K562 (cell line): ENCODE measurements around the gene PTGR3. TPM values are rescaled to one million over a fixed set of nuclear protein-coding genes. Genes with fewer than 3 reads are reported as not detected.
A peak's percentile ranks its signal among the peaks of the same experiment; 100 is the strongest.

ENCODE experiments used
- ATF2 ChIP-seq: sonication (generic); formaldehyde crosslinking; IDR thresholded peaks from 2 replicates; pipeline ENCODE4 v1.8.1; 2022; ENCODE audit warnings: missing genetic modification reagents
- DPF2 ChIP-seq: fragments of 450-650 bp; IDR thresholded peaks from 2 replicates; pipeline ENCODE4 v1.6.1; 2016
- GABPB1 ChIP-seq: sonication (generic); formaldehyde crosslinking; IDR thresholded peaks from 2 replicates; pipeline ENCODE4 v1.8.0; 2022; ENCODE audit warnings: mild to moderate bottlenecking, missing genetic modification reagents
- MAZ ChIP-seq, 2 experiments: fragments of 450-650 bp in 1 of 2; sonication (generic) in 1 of 2; formaldehyde crosslinking; IDR thresholded peaks in 1 of 2; conservative IDR thresholded peaks in 1 of 2; 2 replicates each; pipeline versions ENCODE4 v1.4.0 to v1.5.0; 2020; ENCODE audit warnings: mild to moderate bottlenecking in 1 of 2, missing genetic modification reagents in 1 of 2
- RAD21 ChIP-seq, 2 experiments: fragments of 250-450 bp in 1 of 2; fragments of 450-650 bp in 1 of 2; sonication (Bioruptor Pico) in 1 of 2; formaldehyde crosslinking in 1 of 2; IDR thresholded peaks in 1 of 2; conservative IDR thresholded peaks in 1 of 2; 2 replicates each; pipeline versions ENCODE4 v1.4.0 to v1.8.0; 2020 to 2022; ENCODE audit warnings: mild to moderate bottlenecking in 2 of 2, moderate library complexity in 1 of 2
- RNF2 ChIP-seq: sonication (generic); IDR thresholded peaks from 2 replicates; pipeline ENCODE4 v1.6.1; 2016
- SOX6 ChIP-seq: fragments of 450-650 bp; IDR thresholded peaks from 2 replicates; pipeline ENCODE4 v1.6.1; 2014; ENCODE audit warnings: mild to moderate bottlenecking
- SP2 ChIP-seq: IDR thresholded peaks from 2 replicates; pipeline ENCODE4 v1.6.1; 2011; ENCODE audit warnings: mild to moderate bottlenecking, low read depth, low read length, moderate library complexity; ENCODE audit not compliant: poor library complexity, severe bottlenecking; ENCODE audit errors: extremely low read depth
- SRSF3 ChIP-seq: fragments of 200-400 bp; formaldehyde crosslinking; IDR thresholded peaks from 2 replicates; pipeline ENCODE4 v1.6.1; 2016; ENCODE audit warnings: mild to moderate bottlenecking, low read length, moderate library complexity; ENCODE audit not compliant: insufficient read depth
- SRSF9 ChIP-seq: fragments of 200-400 bp; formaldehyde crosslinking; IDR thresholded peaks from 2 replicates; pipeline ENCODE4 v1.6.1; 2017; ENCODE audit warnings: low read depth, low read length, borderline replicate concordance
- TAF7 ChIP-seq: fragments of 450-650 bp; IDR thresholded peaks from 2 replicates; pipeline ENCODE4 v1.6.1; 2016; ENCODE audit warnings: missing genetic modification characterization, missing compliant biosample characterization
- TFAM ChIP-seq: fragments of 250-450 bp; sonication (Bioruptor Pico); conservative IDR thresholded peaks from 2 replicates; pipeline ENCODE4 v1.5.0; 2021; ENCODE audit warnings: mild to moderate bottlenecking, moderate library complexity
- U2AF1 ChIP-seq: fragments of 200-400 bp; formaldehyde crosslinking; optimal IDR thresholded peaks from 2 replicates; pipeline ENCODE3; 2017; ENCODE audit warnings: mild to moderate bottlenecking, low read depth, low read length, moderate library complexity
- USF2 ChIP-seq: sonication (generic); formaldehyde crosslinking; IDR thresholded peaks from 2 replicates; pipeline ENCODE4 v1.5.0; 2020; ENCODE audit warnings: missing genetic modification reagents
- ZBTB26 ChIP-seq: fragments of 450-650 bp; formaldehyde crosslinking; IDR thresholded peaks from 2 replicates; pipeline ENCODE4 v1.4.0; 2022; ENCODE audit warnings: missing genetic modification characterization
- ZBTB49 ChIP-seq: sonication (generic); formaldehyde crosslinking; IDR thresholded peaks from 2 replicates; pipeline ENCODE4 v1.8.0; 2022; ENCODE audit warnings: missing genetic modification reagents, mild to moderate bottlenecking, borderline replicate concordance
- ZMIZ1 ChIP-seq, 2 experiments: fragments of 150-350 bp in 1 of 2; IDR thresholded peaks; 2 replicates each; pipeline ENCODE4 v1.6.1; 2012 to 2016; ENCODE audit warnings: low read depth in 2 of 2, low read length in 2 of 2, mild to moderate bottlenecking in 1 of 2, moderate library complexity in 1 of 2
- ZNF212 ChIP-seq: fragments of 450-650 bp; formaldehyde crosslinking; IDR thresholded peaks from 2 replicates; pipeline ENCODE4 v1.4.0; 2020; ENCODE audit warnings: mild to moderate bottlenecking
- polyA plus RNA-seq, 8 experiments: library from polyadenylated mRNA; depleted of rRNA in 4 of 8; stranded (reverse) in 5 of 8; unstranded in 3 of 8; fragments of >200 nt; fragmentation: Nextera tagmentation in 2 of 8; fragmentation: Illumina TruSeq in 1 of 8; extraction: Ambion mirVana in 2 of 8; extraction: Trizol in 1 of 8; gene quantifications; 2 replicates each; pipeline versions ENCODE4 v1.2.1 to v1.2.3, GENCODE V29; 2011 to 2014; ENCODE audit warnings: inconsistent platforms in 1 of 8, missing spikeins in 1 of 8
- total RNA-seq, 7 experiments: library from RNA; depleted of rRNA in 6 of 7; stranded (reverse); fragments of >200 nt in 6 of 7; fragmentation: Illumina TruSeq in 2 of 7; extraction: Trizol in 2 of 7; gene quantifications; 2 replicates each; pipeline versions ENCODE4 v1.2.1 to v1.2.3, GENCODE V29; 2011 to 2021; ENCODE audit warnings: low replicate concordance in 1 of 7

Gene PTGR3
- total and polyA plus RNA-seq, 9 of the 15 experiments (the other 6 are each of a cell fraction or from before 2014, with no cell fraction given): 4.1 to 32.3 (median 15.3) TPM

- TF ChIP-seq GABPB1: no peak
- TF ChIP-seq MAZ (CRISPR knock-in tag; conservative IDR thresholded peaks at IDR 0.05 in 1 of 2, IDR thresholded peaks at IDR 0.05 in 1 of 2): 0 out of 4 replicates have a peak, but pooled peaks of 1 of the 2 experiments have one; percentile 4
- TF ChIP-seq RNF2: peak; percentile 60; the same call in 1 of the 2 replicates
- no peak for TF ChIP-seq SOX6
- no peak for TF ChIP-seq ZBTB49
- TF ChIP-seq U2AF1: no peak
- 0 out of 2 replicates have a peak, but pooled peaks have one; percentile 18 for TF ChIP-seq DPF2
- TF ChIP-seq SRSF3: no peak
- TF ChIP-seq TFAM (CRISPR knock-in tag): no peak
- no peak for TF ChIP-seq ZBTB26 (CRISPR knock-in tag)
- no peak for TF ChIP-seq ZNF212 (CRISPR knock-in tag)
- no peak for TF ChIP-seq SRSF9
- no peak for TF ChIP-seq RAD21 (CRISPR knock-in tag; conservative IDR thresholded peaks at IDR 0.05 in 1 of 2, IDR thresholded peaks at IDR 0.05 in 1 of 2)
- TF ChIP-seq TAF7 (tag): no peak
- TF ChIP-seq SP2: no peak
- TF ChIP-seq ATF2 (CRISPR knock-in tag): no peak
- TF ChIP-seq USF2 (CRISPR knock-in tag): no peak
- peak in 1 of 2 experiments; percentile 87; a peak in 2 of 4 replicates for TF ChIP-seq ZMIZ1 (IDR thresholded peaks at IDR 0.05; ENCODE audit: low read depth in 2 of 2, low read length in 2 of 2)
Measured at GRCh38 chr18:75210274-75211001, 1.5 kb upstream of the PTGR3 start, which contains the start of gene TSHZ1 (continued).
